ENCODE measurements around the gene CLASP1.

The CLASP1 gene

DNA sequence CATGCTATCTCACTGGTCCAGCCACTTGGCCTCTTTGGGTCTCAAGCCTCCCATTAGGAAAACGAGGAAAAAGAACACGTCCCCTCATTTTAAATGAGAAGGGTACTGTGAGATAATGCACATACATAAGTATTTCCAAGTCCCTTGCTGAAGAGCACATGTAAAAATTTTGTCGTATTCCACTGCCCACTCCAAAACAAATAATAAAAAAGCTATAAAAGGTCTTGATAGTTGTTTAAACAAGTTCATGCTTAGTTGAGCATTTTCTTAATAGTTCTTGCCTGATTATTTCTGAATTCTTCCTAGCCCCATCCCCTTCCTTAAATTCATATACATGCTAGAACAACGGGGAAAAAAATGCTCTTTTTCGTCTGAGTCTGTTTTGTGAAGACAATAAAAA is 228.8 kb downstream of the CLASP1 start:
- no peaks in the 10 kb centered on the region for H3K79me2 ChIP-seq (ENCODE audit: insufficient read depth, low read depth)
- no peaks in the 10 kb centered on the region for H4K20me1 ChIP-seq (ENCODE audit: insufficient read depth)
- H3K4me1 ChIP-seq (ENCODE audit: low read depth, poor library complexity, severe bottlenecking) = no peaks in the 10 kb centered on the region
- no peak overlapping the region for H2AFZ ChIP-seq (ENCODE audit: low read depth)
- H3K9ac ChIP-seq = no peak overlapping the region
- H3K4me2 ChIP-seq = no peak overlapping the region
- no peak overlapping the region for H3K4me3 ChIP-seq (IDR thresholded peaks at IDR 0.05; ENCODE audit: insufficient read depth, low read depth, low read length)
- no peaks in the 10 kb centered on the region for H3K36me3 ChIP-seq (ENCODE audit: insufficient read depth)
- TF ChIP-seq, protein P1, sequence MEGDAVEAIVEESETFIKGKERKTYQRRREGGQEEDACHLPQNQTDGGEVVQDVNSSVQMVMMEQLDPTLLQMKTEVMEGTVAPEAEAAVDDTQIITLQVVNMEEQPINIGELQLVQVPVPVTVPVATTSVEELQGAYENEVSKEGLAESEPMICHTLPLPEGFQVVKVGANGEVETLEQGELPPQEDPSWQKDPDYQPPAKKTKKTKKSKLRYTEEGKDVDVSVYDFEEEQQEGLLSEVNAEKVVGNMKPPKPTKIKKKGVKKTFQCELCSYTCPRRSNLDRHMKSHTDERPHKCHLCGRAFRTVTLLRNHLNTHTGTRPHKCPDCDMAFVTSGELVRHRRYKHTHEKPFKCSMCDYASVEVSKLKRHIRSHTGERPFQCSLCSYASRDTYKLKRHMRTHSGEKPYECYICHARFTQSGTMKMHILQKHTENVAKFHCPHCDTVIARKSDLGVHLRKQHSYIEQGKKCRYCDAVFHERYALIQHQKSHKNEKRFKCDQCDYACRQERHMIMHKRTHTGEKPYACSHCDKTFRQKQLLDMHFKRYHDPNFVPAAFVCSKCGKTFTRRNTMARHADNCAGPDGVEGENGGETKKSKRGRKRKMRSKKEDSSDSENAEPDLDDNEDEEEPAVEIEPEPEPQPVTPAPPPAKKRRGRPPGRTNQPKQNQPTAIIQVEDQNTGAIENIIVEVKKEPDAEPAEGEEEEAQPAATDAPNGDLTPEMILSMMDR (conservative IDR thresholded peaks at IDR 0.05; ENCODE audit: low read depth, low read length) = no peak
- H3K27ac ChIP-seq = no peak overlapping the region
- H3K27me3 ChIP-seq (ENCODE audit: insufficient read depth, low read depth) = no peaks in the 10 kb centered on the region

DNA sequence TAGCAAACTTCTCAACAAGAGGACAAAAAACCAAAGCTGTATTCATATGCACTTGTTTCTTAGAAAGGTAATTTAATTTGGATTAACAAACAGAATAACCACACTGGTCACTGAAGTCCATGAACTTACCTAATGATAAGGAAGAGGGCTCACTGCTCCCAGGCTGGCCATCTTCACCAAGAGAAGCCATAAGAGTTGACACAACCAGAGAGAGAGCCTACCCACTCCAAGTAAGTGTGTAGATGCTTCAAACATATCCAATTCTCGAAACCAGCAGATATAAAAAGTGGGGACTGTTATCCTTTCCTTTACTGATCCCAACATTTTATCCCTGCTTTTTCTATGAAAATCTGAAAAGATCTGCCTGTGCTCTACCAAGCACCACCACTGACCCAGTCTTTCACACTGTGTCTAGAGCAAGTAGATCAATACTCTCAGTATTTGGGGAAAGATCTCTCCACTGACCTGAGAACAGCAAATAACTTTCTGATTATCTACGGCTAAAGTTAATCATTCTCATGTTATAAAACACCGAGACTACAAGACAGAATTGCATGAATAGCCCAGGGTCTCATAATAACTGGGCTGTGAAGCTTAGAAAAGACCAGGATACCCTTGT is 230.1 kb downstream of the CLASP1 start:
- no peaks in the 10 kb centered on the region for H3K36me3 ChIP-seq (ENCODE audit: insufficient read depth)

DNA sequence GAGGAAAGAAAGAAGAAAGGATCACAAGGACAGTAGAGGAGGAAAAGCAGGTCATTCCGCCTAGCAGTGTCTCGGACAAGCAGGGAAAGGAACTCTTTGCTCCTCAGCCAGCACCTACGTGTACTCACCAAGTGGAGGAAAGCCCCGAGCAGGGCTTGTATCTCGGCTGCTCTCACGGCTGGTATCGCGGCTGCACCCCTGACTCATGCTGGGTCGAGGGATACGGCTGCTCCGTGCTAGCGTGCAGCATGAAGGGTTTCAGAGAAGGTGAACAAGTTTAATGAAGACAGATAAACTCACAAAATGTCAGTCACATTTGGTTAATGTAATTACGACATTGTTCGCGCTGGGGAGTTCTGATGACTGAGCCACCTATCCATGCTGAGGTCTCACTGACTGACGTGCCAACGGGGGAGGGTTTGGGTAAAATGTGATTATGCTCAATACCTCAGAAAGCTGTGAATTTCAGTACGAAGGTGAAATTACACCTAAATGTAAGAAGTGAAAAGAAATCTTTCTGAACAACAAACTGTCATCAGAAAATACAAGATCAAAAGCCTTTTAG is 230.7 kb downstream of the CLASP1 start:
- Histone ChIP-seq H3K4me3 (IDR thresholded peaks at IDR 0.05; ENCODE audit: insufficient read depth, low read depth, low read length) (no peak overlapping the region), H3K27me3 (ENCODE audit: insufficient read depth, low read depth) (no peaks in the 10 kb centered on the region), H4K20me1 (ENCODE audit: insufficient read depth) (no peaks in the 10 kb centered on the region), H2AFZ (ENCODE audit: low read depth) (no peak overlapping the region), H3K79me2 (ENCODE audit: insufficient read depth, low read depth) (no peaks in the 10 kb centered on the region), H3K27ac (no peak overlapping the region), H3K36me3 (ENCODE audit: insufficient read depth) (no peaks in the 10 kb centered on the region), H3K4me1 (ENCODE audit: low read depth, poor library complexity, severe bottlenecking) (no peaks in the 10 kb centered on the region), H3K4me2 (no peak overlapping the region), H3K9ac (no peak overlapping the region)
- TF ChIP-seq, protein P1 (conservative IDR thresholded peaks at IDR 0.05; ENCODE audit: low read depth, low read length) = no peak

More for the DNA sequence above, 230.1 kb downstream of the CLASP1 start:
- H3K9ac ChIP-seq = no peak overlapping the region
- no peak overlapping the region for H3K27ac ChIP-seq
- H3K27me3 ChIP-seq (ENCODE audit: insufficient read depth, low read depth) = no peaks in the 10 kb centered on the region
- no peak overlapping the region for H3K4me3 ChIP-seq (IDR thresholded peaks at IDR 0.05; ENCODE audit: insufficient read depth, low read depth, low read length)
- H3K4me1 ChIP-seq (ENCODE audit: low read depth, poor library complexity, severe bottlenecking) = no peaks in the 10 kb centered on the region
- no peak overlapping the region for H2AFZ ChIP-seq (ENCODE audit: low read depth)
- TF ChIP-seq, protein P1 (conservative IDR thresholded peaks at IDR 0.05; ENCODE audit: low read depth, low read length) = no peak
- no peaks in the 10 kb centered on the region for H4K20me1 ChIP-seq (ENCODE audit: insufficient read depth)
- no peak overlapping the region for H3K4me2 ChIP-seq
- H3K79me2 ChIP-seq (ENCODE audit: insufficient read depth, low read depth) = no peaks in the 10 kb centered on the region

DNA sequence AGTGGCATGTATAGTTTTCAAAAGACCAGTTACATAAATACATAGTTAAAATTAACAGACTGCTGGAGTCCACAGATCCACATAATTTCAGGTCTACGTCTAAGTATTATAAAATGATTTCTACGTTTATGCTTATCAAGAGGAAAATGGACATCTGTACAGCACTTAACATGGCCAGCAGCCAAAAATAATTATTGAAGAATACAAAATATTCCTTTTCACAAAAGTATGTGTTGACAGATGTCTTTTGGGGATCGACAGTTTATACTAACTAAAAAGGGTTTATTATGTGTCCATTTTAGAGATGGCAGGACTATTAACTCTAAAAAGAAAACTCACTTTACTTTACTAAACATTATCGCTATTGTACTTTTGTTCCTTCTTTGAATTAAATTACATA is 231.4 kb downstream of the CLASP1 start:
- no peaks in the 10 kb centered on the region for H4K20me1 ChIP-seq (ENCODE audit: insufficient read depth)
- H3K4me1 ChIP-seq (ENCODE audit: low read depth, poor library complexity, severe bottlenecking) = no peaks in the 10 kb centered on the region
- H3K4me3 ChIP-seq (IDR thresholded peaks at IDR 0.05; ENCODE audit: insufficient read depth, low read depth, low read length) = no peak overlapping the region
- H3K36me3 ChIP-seq (ENCODE audit: insufficient read depth) = no peaks in the 10 kb centered on the region
- H3K4me2 ChIP-seq = no peak overlapping the region
- no peaks in the 10 kb centered on the region for H3K27me3 ChIP-seq (ENCODE audit: insufficient read depth, low read depth)
- H2AFZ ChIP-seq (ENCODE audit: low read depth) = no peak overlapping the region
- TF ChIP-seq, protein P1 (conservative IDR thresholded peaks at IDR 0.05; ENCODE audit: low read depth, low read length) = no peak
- H3K9ac ChIP-seq = no peak overlapping the region
- H3K79me2 ChIP-seq (ENCODE audit: insufficient read depth, low read depth) = no peaks in the 10 kb centered on the region
- H3K27ac ChIP-seq = no peak overlapping the region

Data from KMS-11 (cell line).